ENCODE data around the gene OGFR.

OGFR gene

DNA sequence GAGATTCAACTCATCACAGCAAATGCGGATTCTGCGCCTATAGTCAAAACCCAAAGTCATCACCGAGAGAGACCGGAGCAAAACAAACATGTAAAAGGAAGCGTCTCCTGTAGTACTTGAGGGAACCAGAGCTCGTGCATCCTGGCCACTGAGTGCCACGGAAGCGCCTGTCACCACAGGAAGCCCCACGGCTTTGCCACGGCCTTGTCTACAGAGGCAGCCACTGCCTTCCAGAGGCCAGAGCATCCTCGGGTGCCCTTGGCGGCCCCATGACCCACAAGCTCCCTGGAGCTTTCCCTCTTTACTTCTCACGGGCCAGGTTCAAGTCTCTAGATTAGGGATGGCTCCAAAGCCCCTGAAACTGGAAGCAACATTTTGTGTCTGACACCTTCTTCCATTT lies 49.5 kb downstream of the OGFR start:
- DNase-seq = no peak
- TF ChIP-seq POLR2A (IDR thresholded peaks at IDR 0.05; ENCODE audit: low read length) (no peak), GATA1 (IDR thresholded peaks at IDR 0.05; ENCODE audit: low read depth, low read length) (no peak)

GRCh38 chr20:62855120-62855519 lies 50.5 kb downstream of the OGFR start:
- no peak for DNase-seq
- TF ChIP-seq POLR2A (IDR thresholded peaks at IDR 0.05; ENCODE audit: low read length) (no peak), GATA1 (IDR thresholded peaks at IDR 0.05; ENCODE audit: low read depth, low read length) (no peak)

- DNase-seq = no peak
- TF ChIP-seq POLR2A (IDR thresholded peaks at IDR 0.05; ENCODE audit: low read length) (no peak), GATA1 (IDR thresholded peaks at IDR 0.05; ENCODE audit: low read depth, low read length) (no peak)
Measured at GRCh38 chr20:62856931-62857619, 52.4 kb downstream of the OGFR start.

DNA sequence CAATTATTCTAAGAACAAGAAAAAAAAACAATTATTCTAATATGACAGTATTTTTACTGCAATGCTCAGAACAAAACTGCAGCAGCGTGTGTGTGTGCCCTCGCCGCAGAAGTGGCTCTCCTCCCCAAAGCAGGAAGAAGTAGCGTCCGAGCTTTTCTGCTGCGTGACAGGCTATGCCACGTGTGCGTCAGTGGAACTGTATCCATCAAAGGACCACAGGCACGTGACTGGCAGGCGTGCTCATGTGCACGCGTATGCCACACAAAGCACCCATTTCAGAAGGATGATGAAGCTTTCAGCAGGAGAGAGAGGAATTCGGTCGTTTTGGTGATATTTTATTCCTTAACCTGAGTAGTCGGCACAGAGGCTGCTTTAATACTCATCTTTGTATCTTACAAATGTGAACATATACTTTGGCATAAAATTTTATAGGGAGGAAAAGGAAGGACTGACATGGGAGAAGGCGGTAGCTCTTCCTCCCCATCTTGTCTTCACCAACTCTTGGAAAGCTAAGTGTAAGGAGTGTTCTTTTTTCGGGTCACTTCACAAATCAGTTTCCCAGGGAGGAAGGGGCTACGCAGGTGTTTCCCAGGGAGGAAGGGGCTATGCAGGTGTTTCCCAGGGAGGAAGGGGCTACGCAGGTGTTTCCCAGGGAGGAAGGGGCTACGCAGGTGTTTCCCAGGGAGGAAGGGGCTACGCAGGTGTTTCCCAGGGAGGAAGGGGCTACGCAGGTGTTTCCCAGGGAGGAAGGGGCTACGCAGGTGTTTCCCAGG lies 53.6 kb downstream of the OGFR start:
- TF ChIP-seq GATA1 (IDR thresholded peaks at IDR 0.05; ENCODE audit: low read depth, low read length) (no peak), POLR2A (IDR thresholded peaks at IDR 0.05; ENCODE audit: low read length) (no peak)
- no peak for DNase-seq

- TF ChIP-seq GATA1 (IDR thresholded peaks at IDR 0.05; ENCODE audit: low read depth, low read length) = no peak
- TF ChIP-seq POLR2A (IDR thresholded peaks at IDR 0.05; ENCODE audit: low read length) = no peak
Measured at GRCh38 chr20:62859721-62860120, 55.1 kb downstream of the OGFR start.

DNA sequence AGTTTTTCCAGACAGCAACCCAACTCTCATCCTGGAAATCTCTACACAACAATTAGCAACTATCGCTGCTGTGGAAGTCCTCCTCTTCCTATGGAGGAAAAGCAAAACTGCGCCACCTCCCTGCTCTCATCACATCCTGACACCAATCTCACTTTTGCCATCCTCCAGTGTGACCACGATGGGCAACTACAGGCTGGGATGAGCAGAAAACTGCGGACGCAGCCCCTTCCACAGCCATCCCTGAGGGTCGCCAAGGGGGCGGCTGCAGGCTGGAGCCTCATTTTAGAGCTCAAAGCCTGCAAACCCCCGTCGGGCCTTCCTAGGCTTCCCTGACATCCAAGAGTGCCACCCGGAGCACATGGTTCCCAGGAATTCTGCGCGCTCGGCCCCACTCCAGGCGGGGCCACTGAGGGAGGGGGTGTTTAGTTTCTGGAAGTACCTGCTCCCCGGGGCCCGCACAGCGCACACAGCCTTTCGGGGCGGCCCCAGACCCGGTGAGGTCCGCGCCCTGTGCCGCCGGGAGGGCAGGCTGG lies 55.8 kb downstream of the OGFR start:
- no peak for DNase-seq
- TF ChIP-seq POLR2A (IDR thresholded peaks at IDR 0.05; ENCODE audit: low read length) (peak; percentile 6), GATA1 (IDR thresholded peaks at IDR 0.05; ENCODE audit: low read depth, low read length) (no peak)

More at GRCh38 chr20:62859721-62860120, 55.1 kb downstream of the OGFR start:
- no peak for DNase-seq

GRCh38 chr20:62860924-62861691 lies 56.5 kb downstream of the OGFR start:
- peak; percentile 71 to 78 for DNase-seq
- peak; percentile 5 for TF ChIP-seq POLR2A (IDR thresholded peaks at IDR 0.05; ENCODE audit: low read length)
- no peak for TF ChIP-seq GATA1 (IDR thresholded peaks at IDR 0.05; ENCODE audit: low read depth, low read length)

- TF ChIP-seq POLR2A (IDR thresholded peaks at IDR 0.05; ENCODE audit: low read length) (no peak), GATA1 (IDR thresholded peaks at IDR 0.05; ENCODE audit: low read depth, low read length) (no peak)
Measured at GRCh38 chr20:62861726-62862336, 57.2 kb downstream of the OGFR start, which contains the start of gene TCFL5. TCFL5 (minus strand) TSS chr20:62861822; CDS start chr20:62861670, 152 bp downstream.

More at GRCh38 chr20:62861726-62862336, 57.2 kb downstream of the OGFR start, which contains the start of gene TCFL5:
- peak; percentile 93 to 98 for DNase-seq

All from erythroblast (primary cell).